Mononuclear cell (primary cell): ENCODE measurements around the gene ZBTB5. TPM values are rescaled to one million over a fixed set of nuclear protein-coding genes. Genes with fewer than 3 reads are reported as not detected.

Experiments
- H3K27me3 ChIP-seq: 2 replicates; pipeline ENCODE4 v1.6.0; 2011; ENCODE audit warnings: low read length, control low read depth; ENCODE audit not compliant: insufficient read depth
- H3K4me1 ChIP-seq: 2 replicates; pipeline ENCODE4 v1.5.1; 2011; ENCODE audit warnings: mild to moderate bottlenecking, low read length, control low read depth; ENCODE audit not compliant: insufficient read depth
- H3K4me3 ChIP-seq: 2 replicates; pipeline ENCODE4 v1.5.1; 2011; ENCODE audit warnings: mild to moderate bottlenecking, low read length, moderate library complexity
- H3K9me3 ChIP-seq: 2 replicates; pipeline ENCODE4 v1.5.1; 2011; ENCODE audit warnings: low read depth, mild to moderate bottlenecking, control low read depth, low read length
- total RNA-seq: library from RNA; depleted of rRNA; stranded (reverse); fragments of >200 nt; gene quantifications from one replicate; pipeline ENCODE4 v1.2.3, GENCODE V29; 2012

Gene ZBTB5
- total RNA-seq, 1 donor: 37.8 TPM

DNA sequence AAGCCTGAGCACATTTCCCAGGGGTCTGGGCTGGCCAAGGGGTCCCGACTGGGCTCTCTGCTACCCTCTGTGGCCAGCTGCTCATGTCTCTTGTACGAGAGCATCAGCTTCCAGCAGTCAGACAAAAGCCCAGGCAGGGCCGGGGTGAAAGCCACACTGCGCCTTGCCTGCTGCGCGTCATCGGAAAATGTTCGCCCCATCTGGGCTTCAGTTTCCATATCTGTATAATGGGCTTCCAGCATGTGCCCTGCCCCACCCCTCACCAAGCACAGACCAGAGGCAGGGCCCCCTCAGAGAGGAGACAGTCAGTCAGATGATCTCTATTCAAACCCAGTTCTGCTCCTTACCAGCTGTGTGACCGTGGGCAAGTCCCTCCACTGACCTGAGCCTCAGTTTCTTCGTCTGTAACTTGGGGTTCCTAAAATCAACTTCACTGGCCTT lies 50.7 kb downstream of the ZBTB5 start:
- H3K4me1 ChIP-seq: peaks cover 33% of the 10 kb centered on the region

DNA sequence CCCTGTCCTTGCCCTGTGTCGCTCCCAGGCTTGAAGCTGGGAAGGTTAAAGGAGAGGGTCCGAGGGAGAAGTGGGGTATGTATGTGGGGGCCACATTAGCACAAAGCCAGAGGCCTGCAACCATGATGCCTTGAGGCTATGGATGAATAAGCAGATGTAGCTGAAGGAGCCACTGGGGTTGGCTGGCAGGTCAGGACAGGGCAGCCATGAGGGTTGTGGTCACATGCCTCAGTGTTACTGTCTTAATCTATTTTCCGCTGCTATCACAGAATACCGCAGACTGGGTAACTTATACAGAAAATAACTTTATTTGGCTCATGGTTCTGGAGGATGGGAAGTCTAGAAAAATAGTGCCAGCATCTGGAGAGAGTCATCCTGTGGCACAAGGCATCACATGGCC lies 51.9 kb downstream of the ZBTB5 start:
- Histone ChIP-seq H3K27me3 (no peaks in the 10 kb centered on the region), H3K4me3 (no peak overlapping the region), H3K4me1 (peaks cover 42% of the 10 kb centered on the region), H3K9me3 (no peaks in the 10 kb centered on the region)

More for the DNA sequence above, 50.7 kb downstream of the ZBTB5 start:
- no peaks in the 10 kb centered on the region for H3K27me3 ChIP-seq
- H3K4me3 ChIP-seq: no peak overlapping the region
- no peaks in the 10 kb centered on the region for H3K9me3 ChIP-seq

DNA sequence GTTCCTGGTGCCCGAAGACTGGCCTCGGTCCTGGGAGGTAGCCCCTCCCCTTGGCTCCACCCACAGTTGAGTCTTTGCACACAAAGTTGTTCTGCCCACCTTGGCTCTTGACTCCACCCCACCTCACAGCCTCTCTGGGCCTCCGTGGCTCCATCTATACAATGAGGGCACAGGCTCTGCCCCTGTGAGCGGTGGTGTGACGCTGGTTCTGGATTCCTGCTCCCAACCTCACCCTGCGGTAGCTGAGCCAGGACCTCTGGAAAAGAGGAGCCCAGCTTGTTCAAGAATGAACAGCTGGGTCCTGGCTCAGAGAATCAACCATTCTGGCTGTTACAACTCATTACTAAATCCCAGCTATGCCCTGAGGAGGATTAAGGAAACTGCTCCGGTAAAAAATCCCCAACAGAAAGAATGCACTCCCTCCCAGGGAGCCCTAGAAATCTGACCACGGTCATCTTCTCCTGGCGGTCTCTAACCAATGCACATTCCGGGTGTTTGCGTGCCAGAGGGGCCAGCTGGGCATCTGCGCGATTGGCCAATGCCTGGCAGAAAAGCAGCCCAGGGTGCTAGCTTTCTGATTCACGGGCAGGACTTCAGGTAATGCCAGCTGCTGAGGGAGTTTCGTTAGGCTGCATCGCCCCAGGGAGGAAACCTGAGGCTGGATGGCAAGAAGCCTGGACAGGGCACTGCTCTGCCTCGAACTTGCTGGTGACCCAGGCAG lies 52.7 kb downstream of the ZBTB5 start:
- no peak overlapping the region for H3K4me3 ChIP-seq
- H3K27me3 ChIP-seq: no peaks in the 10 kb centered on the region
- H3K4me1 ChIP-seq: peaks cover 48% of the 10 kb centered on the region
- H3K9me3 ChIP-seq: no peaks in the 10 kb centered on the region

DNA sequence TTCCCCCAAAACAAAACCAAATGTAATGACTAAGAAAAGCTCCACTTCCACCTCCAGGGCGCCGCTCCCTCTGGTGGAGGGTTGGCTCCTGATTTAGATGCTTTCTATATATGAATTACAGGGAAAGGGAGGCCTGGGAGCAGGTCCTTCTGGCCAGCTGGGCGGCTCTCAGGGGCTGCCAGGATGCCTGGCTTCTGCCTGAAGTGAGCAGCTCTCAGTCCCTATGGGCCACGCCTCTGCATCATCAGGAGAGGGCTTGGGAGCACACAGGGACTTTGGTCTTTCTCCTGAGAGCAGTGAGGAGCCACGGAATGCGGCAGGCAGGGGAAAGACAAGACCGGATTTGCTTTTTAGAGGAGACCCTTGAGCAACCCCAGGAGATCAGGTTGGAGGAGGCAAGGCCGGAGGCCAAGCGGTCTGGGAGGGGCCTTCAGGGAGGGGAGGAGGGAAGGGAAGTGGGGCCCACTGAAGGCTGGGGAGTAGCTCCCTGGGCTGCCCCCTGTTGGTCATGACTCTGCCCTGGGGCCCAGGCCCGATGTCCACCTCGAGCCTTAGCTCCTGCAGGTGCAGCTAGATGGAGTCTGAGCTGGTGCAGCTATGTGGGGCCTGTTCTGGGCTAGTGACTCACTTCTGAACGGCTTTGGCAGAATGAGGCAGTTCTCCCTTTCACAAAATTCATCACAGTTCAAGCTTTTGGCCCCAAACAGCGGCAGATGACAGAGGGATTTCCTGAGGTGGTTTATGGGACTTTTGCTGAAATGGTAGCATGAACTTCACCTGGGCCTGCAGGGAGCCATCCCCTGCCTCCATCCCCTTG lies 54.1 kb downstream of the ZBTB5 start:
- Histone ChIP-seq H3K27me3 (no peaks in the 10 kb centered on the region), H3K9me3 (no peaks in the 10 kb centered on the region), H3K4me3 (no peak overlapping the region), H3K4me1 (peaks cover 48% of the 10 kb centered on the region)

GRCh38 chr9:37410354-37410861 lies 54.8 kb downstream of the ZBTB5 start:
- no peak overlapping the region for H3K4me3 ChIP-seq
- no peaks in the 10 kb centered on the region for H3K27me3 ChIP-seq
- H3K9me3 ChIP-seq: no peaks in the 10 kb centered on the region
- peaks cover 46% of the 10 kb centered on the region for H3K4me1 ChIP-seq

DNA sequence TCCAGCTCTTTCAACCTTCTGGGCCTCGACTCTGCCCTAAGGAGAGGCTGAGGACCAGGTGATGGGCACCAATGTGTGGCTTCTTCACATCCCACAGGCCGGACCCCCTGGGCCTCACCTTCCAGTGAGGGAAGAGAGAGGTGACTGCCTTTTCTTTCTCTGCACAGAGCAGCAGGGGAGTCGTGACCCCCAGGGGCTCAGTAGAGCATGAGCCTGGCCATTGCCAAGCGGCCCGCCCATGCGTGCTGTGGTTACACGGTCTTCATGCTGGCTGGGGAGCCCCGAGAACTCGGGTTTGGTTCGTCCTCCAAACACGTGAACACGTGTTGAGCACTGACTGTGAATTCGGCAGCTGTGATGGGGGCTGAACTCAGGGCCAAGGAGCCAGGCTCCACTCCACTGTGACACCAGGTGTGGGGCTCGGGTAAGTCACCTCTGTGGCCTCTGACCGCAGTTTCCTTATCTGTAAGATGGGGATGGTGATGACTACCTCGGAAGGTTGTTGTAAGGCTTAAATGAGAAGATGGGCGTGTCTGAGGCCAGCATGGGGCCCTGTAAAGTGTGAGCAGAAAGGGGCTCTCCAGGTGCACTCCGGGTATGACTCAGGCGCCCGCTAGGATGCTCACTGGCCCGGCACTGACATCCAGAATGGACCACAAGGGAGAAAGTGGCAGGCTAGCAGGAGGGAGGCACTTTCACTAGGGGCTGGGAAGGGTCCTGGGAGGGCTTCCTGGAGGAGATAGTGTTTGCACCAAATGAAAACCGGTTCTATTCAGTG lies 56.1 kb downstream of the ZBTB5 start:
- Histone ChIP-seq H3K4me1 (peaks cover 41% of the 10 kb centered on the region), H3K4me3 (no peak overlapping the region), H3K27me3 (no peaks in the 10 kb centered on the region), H3K9me3 (no peaks in the 10 kb centered on the region)

- no peaks in the 10 kb centered on the region for H3K9me3 ChIP-seq
- no peaks in the 10 kb centered on the region for H3K27me3 ChIP-seq
- H3K4me1 ChIP-seq: peaks cover 41% of the 10 kb centered on the region
- no peak overlapping the region for H3K4me3 ChIP-seq
Observed at GRCh38 chr9:37407468-37407867, 57.8 kb downstream of the ZBTB5 start.

DNA sequence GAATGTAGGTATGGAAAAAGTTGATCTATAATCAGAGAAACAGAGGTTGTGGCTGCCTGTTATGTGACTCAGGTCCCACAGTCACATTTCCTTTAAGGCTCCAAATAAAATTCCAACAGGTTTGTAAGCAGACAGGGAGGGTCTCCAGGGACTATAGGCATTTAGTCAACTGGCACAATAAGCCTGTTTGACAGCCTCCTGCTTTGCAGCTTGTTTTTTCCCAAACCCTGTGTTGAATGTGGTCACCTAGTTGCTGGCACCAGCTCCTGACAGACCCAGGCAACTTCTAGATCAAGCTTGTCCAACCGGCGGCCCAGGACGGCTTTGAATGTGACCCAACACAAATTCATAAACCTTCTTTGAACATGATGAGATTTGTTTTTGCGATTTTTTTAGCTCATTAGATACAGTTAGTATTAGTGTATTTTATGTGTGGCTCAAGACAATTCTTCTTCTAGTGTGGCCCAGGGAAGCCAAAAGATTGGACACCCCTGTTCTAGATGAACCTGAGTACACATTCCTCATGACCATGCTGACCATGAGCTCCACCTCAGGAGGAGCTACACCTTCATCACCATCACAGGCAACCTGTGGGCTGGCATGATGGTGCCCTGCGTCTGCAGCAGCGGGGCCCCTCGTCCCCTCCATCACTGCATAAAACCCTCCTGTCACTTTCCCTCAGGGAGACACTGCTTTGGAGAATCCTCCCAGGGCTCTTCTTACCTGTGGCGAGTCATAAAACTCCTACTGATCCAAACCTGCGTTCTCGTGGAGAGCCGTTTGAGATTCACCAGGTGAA lies 58.4 kb downstream of the ZBTB5 start:
- peaks cover 37% of the 10 kb centered on the region for H3K4me1 ChIP-seq
- H3K9me3 ChIP-seq: no peaks in the 10 kb centered on the region
- H3K27me3 ChIP-seq: no peaks in the 10 kb centered on the region
- H3K4me3 ChIP-seq: no peak overlapping the region

DNA sequence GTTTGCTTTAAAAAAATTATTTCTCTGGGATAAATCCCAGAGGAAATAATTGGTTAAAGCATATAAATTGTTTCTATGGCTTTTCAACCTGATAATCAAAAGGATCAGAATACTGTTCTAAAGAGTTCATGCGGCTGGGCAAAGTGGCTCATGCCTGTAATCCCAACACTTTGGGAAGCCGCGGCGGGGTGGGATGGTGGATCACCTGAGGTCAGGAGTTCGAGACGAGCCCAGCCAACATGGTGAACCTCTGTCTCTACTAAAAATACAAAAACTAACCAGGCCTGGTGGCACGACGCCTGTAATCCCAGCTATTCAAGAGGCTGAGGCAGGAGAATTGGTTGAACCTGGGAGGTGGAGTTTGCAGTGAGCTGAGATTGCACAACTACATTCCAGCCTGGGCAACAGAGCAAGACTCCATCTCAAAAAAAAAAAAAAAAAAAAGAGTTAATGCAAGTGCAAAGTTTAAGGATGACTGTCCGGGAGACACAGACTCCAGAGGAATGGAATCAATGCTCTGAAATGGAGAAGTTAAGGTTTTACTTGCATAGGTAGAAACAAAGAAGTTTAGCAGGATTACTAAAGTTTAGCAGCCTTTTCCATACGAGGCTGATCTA lies 59.4 kb downstream of the ZBTB5 start:
- peaks cover 28% of the 10 kb centered on the region for H3K4me1 ChIP-seq

GRCh38 chr9:37405350-37405749 lies 59.9 kb downstream of the ZBTB5 start:
- no peaks in the 10 kb centered on the region for H3K27me3 ChIP-seq

More for the DNA sequence above, 59.4 kb downstream of the ZBTB5 start:
- no peak overlapping the region for H3K4me3 ChIP-seq
- H3K27me3 ChIP-seq: no peaks in the 10 kb centered on the region
- no peaks in the 10 kb centered on the region for H3K9me3 ChIP-seq

GRCh38 chr9:37404590-37404989 lies 60.7 kb downstream of the ZBTB5 start:
- H3K4me1 ChIP-seq: peaks cover 15% of the 10 kb centered on the region

More at GRCh38 chr9:37405350-37405749, 59.9 kb downstream of the ZBTB5 start:
- H3K9me3 ChIP-seq: no peaks in the 10 kb centered on the region
- H3K4me1 ChIP-seq: peaks cover 23% of the 10 kb centered on the region
- H3K4me3 ChIP-seq: no peak overlapping the region

GRCh38 chr9:37399336-37399735 lies 65.9 kb downstream of the ZBTB5 start:
- Histone ChIP-seq H3K27me3 (no peaks in the 10 kb centered on the region), H3K4me1 (peaks cover 7% of the 10 kb centered on the region), H3K4me3 (no peak overlapping the region)

More at GRCh38 chr9:37404590-37404989, 60.7 kb downstream of the ZBTB5 start:
- no peak overlapping the region for H3K4me3 ChIP-seq
- H3K9me3 ChIP-seq: no peaks in the 10 kb centered on the region
- no peaks in the 10 kb centered on the region for H3K27me3 ChIP-seq

GRCh38 chr9:37398464-37399025 lies 66.7 kb downstream of the ZBTB5 start:
- H3K4me3 ChIP-seq: no peak overlapping the region

More at GRCh38 chr9:37399336-37399735, 65.9 kb downstream of the ZBTB5 start:
- no peaks in the 10 kb centered on the region for H3K9me3 ChIP-seq

More at GRCh38 chr9:37398464-37399025, 66.7 kb downstream of the ZBTB5 start:
- Histone ChIP-seq H3K27me3 (no peaks in the 10 kb centered on the region), H3K9me3 (no peaks in the 10 kb centered on the region), H3K4me1 (peaks cover 7% of the 10 kb centered on the region)
